ENCODE results near the gene PTK7. TPM values are rescaled to one million over a fixed set of nuclear protein-coding genes. Genes with fewer than 3 reads are reported as not detected.

PTK7 gene
- total RNA-seq, result 171 and 174 TPM in 2 replicates

GRCh38 chr6:43075670-43076463 lies at the start of gene PTK7:
PTK7 (plus strand) TSS chr6:43076314; CDS start chr6:43076489, 175 bp downstream.

DNA sequence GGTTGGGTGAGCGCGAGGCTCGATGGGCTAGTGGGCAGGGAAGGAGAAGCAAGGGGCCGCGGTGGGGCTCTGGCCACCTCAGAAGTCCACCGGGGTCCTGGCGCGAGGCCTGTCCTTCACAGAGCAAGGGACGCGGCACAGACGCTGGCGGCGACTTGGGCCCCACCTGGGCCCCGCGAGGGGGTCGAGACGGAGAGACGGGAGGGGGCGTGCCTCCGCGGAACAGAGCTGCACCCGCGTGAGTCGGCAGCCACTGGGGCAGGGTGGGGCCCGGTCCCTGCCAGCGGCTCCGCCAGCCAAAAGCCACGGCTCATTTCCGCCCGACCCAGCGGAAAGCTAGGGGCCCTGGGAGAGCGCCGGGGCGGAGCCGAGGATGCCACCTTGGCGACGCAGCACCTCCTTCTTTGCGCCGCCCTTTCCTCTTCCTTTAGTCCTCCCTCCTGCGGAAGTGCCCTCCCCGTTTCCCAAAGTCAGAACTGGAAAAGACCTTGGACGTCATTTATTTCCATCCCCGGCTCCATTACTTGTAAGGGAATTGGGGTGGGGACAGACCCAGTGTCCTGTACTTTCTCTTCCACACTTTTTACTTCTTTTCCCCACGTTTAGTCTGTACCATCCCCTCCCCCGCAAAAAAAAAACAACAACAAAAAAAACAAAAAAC lies 22.4 kb upstream of the PTK7 start, which contains the start of gene CUL7:
TSS of gene CUL7 (minus strand) at position 307 of the 661 bp plus-strand sequence. CDS start 1,063 bp downstream, outside the sequence.

DNA sequence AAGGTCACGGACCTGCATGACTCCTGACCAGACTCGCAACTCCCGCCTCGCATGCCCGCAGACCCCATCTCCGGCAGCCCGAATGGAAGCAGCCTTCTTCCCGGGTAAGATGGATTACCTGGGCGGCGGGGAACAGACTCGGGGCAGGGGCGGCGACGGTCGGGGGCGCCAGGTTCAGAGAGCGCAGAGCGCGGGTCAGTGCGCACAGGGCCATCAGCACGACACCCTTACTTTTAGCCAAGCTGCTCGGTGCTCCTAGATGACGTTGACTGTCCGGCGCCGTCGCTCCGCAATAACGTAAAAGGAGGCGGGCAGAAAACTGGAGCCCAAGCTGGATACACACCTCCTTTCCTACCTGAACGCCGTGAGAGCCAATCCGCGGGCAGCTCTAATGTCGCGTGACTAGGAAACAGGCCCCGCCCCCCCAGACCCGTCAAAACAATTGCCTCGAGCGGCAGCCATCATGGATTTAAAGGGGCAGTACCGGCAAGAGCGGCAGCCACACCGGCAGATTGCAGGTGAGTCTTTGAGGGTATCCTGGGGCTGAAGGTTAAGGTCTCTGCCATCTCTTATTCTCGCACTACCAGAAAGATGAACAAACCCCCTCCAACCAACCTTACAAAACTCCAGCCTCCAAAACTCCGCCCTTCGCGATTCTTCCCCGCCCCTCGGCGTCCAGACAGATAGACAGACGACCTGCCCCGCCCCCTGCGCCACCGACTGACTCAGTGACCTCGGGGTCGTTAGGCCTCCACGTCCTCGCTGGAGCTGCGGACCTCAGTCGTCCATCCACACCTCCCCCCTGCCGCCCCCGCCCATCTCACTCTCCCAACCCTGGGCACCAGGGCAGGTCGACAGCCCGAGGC lies 16.7 kb upstream of the PTK7 start, which contains the start of the genes KLC4 and MRPL2:
TSS of gene KLC4 (plus strand) at position 464 of the 866 bp plus-strand sequence. CDS start 1,705 bp downstream, outside the sequence.
TSS of gene MRPL2 (minus strand) at position 267 of the 866 bp plus-strand sequence. CDS start at position 214, 53 bp downstream.

GRCh38 chr6:43170931-43171706 lies 95.0 kb downstream of the PTK7 start, which contains the start of gene SRF:
SRF (plus strand) TSS chr6:43171269; CDS start chr6:43171657, 388 bp downstream.

GRCh38 chr6:43181942-43182860 lies 106.1 kb downstream of the PTK7 start, which contains the start of gene CUL9:
CUL9 (plus strand) TSS chr6:43182196; CDS start chr6:43184311, 2,115 bp downstream.

Other genes starting within 250 kb of the PTK7 start
- gene RPL7L1, start 196.7 kb upstream of the PTK7 start, total RNA-seq, result 61.5 and 65.8 TPM in 2 replicates
- gene PTCRA, start 160.3 kb upstream of the PTK7 start, total RNA-seq, result not detected in 2 replicates
- 31.3 and 44.8 TPM in 2 replicates for gene CNPY3, start 146.8 kb upstream of the PTK7 start, total RNA-seq
- gene GNMT, start 115.6 kb upstream of the PTK7 start, total RNA-seq, result not detected in 2 replicates
- gene PEX6, start 97.1 kb upstream of the PTK7 start, total RNA-seq, result 30.1 and 40.1 TPM in 2 replicates
- 40.0 and 50.5 TPM in 2 replicates for gene PPP2R5D, start 91.7 kb upstream of the PTK7 start, total RNA-seq
- gene MEA1, start 62.4 kb upstream of the PTK7 start, total RNA-seq, result 54.0 and 96.0 TPM in 2 replicates
- gene KLHDC3, start 62.1 kb upstream of the PTK7 start, total RNA-seq, result 112 and 172 TPM in 2 replicates
- gene RRP36, start 54.7 kb upstream of the PTK7 start, total RNA-seq, result 42.2 and 73.4 TPM in 2 replicates
- 22.2 and 27.6 TPM in 2 replicates for gene CUL7, start 22.5 kb upstream of the PTK7 start, total RNA-seq
- gene MRPL2, start 16.9 kb upstream of the PTK7 start, total RNA-seq, result 13.4 and 23.5 TPM in 2 replicates
- gene KLC4, start 16.7 kb upstream of the PTK7 start, total RNA-seq, result 15.3 and 47.3 TPM in 2 replicates
- 20.3 and 31.0 TPM in 2 replicates for gene SRF, start 95.0 kb downstream of the PTK7 start, total RNA-seq
- gene CUL9, start 105.9 kb downstream of the PTK7 start, total RNA-seq, result 16.0 and 29.5 TPM in 2 replicates
- gene DNPH1, start 153.2 kb downstream of the PTK7 start, total RNA-seq, result 93.9 and 147 TPM in 2 replicates
- gene TTBK1, start 167.2 kb downstream of the PTK7 start, total RNA-seq, result not detected in 2 replicates
- not detected in 2 replicates for gene SLC22A7, start 221.9 kb downstream of the PTK7 start, total RNA-seq
- 0.34 and 0.47 TPM in 2 replicates for gene CRIP3, start 232.5 kb downstream of the PTK7 start, total RNA-seq

Measured in pericardium fibroblast (primary cell).